Endothelial cell (in vitro differentiated cells): Measurements from ENCODE around the gene FAM53B. TPM values are rescaled to one million over a fixed set of nuclear protein-coding genes. Genes with fewer than 3 reads are reported as not detected.

Experiments
- DNase-seq: peaks from one replicate; pipeline ENCODE4 v3.0.0; 2021; ENCODE audit warnings: low spot score
- H3K27ac Mint-ChIP-seq: one replicate; pipeline ENCODE4 v1.8.0; 2021; ENCODE audit warnings: mixed read lengths, inconsistent platforms; ENCODE audit not compliant: unreplicated experiment
- H3K27me3 Mint-ChIP-seq: one replicate; pipeline ENCODE4 v1.8.0; 2021; ENCODE audit warnings: mild to moderate bottlenecking, moderate library complexity, mixed read lengths, inconsistent platforms; ENCODE audit not compliant: unreplicated experiment
- H3K36me3 Mint-ChIP-seq: one replicate; pipeline ENCODE4 v1.8.0; 2021; ENCODE audit warnings: mild to moderate bottlenecking, low read depth, mixed read lengths, inconsistent platforms; ENCODE audit not compliant: unreplicated experiment
- H3K4me1 Mint-ChIP-seq: one replicate; pipeline ENCODE4 v1.8.0; 2021; ENCODE audit warnings: mild to moderate bottlenecking, mixed read lengths, inconsistent platforms; ENCODE audit not compliant: unreplicated experiment
- H3K4me3 Mint-ChIP-seq: one replicate; pipeline ENCODE4 v1.8.0; 2021; ENCODE audit warnings: mild to moderate bottlenecking, mixed read lengths, inconsistent platforms; ENCODE audit not compliant: unreplicated experiment
- H3K9me3 Mint-ChIP-seq: one replicate; pipeline ENCODE4 v1.8.0; 2021; ENCODE audit warnings: mixed read lengths, inconsistent platforms; ENCODE audit not compliant: unreplicated experiment
- total RNA-seq: library from RNA; stranded (reverse); fragmentation: NEBNext Ultra II Directional; extraction: Animal tissue kit (Norgen Biotek cat#: 25700); gene quantifications from one replicate; pipeline ENCODE4 v1.2.1, GENCODE V29; 2021; ENCODE audit not compliant: unreplicated experiment
- TF ChIP-seq, protein P1 (sequence below): fragments of 200-600 bp; sonication (generic); IDR thresholded peaks from one replicate; pipeline ENCODE4 v1.5.0; 2021; ENCODE audit warnings: antibody characterized with exemption; ENCODE audit not compliant: unreplicated experiment

The FAM53B gene
- total RNA-seq, 1 donor from 2014 or later: 21.0 TPM

DNA sequence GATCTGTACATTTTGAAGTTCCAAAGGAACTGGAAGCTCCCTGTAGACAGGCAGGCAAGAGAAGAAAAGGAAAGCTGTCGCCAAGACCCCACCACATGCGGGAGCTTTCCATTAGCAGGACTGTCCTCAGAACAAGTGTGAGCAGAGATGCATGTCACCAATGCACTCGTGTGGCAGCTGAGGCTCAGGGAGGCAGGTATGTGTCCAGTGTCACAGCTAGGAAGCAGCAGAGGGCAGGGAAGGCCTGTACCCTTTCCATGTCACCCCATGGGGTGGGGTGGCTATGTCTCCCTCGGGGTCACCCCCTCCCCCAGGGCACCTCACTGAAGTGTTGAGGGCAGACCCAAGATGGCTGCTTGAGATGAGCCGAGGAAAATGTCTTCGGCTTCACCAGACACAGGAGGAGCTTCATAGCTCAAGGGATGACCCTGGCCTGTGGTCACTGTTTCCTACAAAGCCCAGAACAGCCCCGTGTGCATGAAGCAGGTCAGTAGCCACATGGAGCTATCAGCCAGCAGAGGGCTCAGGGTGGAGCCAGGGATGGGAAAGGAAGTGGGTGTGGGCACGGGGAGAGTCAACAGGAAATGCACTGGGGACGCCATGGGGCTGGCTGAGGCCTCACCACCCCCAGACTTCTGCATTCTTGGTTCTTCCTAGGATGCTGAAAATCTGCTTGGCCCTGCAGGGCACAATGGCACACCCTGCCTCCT is 96.6 kb downstream of the FAM53B start:
- peaks cover 42% of the 10 kb centered on the region for H3K4me1 Mint-ChIP-seq
- TF ChIP-seq, protein P1, sequence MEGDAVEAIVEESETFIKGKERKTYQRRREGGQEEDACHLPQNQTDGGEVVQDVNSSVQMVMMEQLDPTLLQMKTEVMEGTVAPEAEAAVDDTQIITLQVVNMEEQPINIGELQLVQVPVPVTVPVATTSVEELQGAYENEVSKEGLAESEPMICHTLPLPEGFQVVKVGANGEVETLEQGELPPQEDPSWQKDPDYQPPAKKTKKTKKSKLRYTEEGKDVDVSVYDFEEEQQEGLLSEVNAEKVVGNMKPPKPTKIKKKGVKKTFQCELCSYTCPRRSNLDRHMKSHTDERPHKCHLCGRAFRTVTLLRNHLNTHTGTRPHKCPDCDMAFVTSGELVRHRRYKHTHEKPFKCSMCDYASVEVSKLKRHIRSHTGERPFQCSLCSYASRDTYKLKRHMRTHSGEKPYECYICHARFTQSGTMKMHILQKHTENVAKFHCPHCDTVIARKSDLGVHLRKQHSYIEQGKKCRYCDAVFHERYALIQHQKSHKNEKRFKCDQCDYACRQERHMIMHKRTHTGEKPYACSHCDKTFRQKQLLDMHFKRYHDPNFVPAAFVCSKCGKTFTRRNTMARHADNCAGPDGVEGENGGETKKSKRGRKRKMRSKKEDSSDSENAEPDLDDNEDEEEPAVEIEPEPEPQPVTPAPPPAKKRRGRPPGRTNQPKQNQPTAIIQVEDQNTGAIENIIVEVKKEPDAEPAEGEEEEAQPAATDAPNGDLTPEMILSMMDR: no peak
- peaks cover 5% of the 10 kb centered on the region for H3K36me3 Mint-ChIP-seq
- H3K27me3 Mint-ChIP-seq: peaks cover 4% of the 10 kb centered on the region
- H3K4me3 Mint-ChIP-seq: no peak overlapping the region
- peak; percentile 27 for DNase-seq
- peak overlapping the region; percentile 75 for H3K27ac Mint-ChIP-seq
- no peaks in the 10 kb centered on the region for H3K9me3 Mint-ChIP-seq

DNA sequence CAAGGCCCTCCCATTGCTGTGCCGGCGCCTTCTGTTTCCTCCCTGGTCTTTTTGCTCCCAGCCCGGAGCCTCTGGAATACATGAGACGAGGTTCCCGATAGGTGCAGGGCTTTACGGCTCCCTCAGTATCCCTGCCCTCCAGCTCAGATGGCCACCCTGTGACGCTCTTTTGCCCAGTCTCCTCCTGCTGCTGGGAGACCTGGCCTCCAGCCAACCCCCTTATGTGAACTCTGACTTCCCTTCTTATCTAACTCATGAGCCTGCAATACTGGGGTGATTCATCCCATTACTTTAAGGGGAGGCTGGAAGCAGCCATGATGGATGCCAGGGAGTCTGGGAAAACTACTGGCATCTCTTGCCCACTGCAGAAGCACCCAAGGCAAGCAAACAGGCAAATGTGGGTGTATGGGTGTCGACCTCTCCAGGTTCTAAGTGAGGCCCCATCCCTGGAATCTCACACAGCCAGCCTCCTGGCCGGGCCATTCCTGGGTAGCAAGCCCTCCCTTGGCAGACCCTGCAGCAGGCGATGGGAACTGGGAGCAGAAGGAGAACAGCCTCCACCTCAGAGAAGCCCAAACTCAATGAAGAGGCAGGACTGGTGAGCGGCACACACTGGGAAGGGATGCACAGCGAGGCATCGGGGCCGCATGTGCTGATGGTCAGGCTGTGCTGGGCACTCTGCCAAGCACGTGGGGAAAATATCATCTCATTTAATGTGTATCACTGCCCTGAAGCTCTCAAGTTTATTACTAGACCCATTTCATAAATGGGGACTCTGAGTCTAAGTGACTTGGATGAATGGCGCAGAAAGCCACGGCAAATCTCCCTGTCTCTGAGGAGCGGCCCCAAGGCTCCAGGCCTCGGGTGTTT is 97.5 kb downstream of the FAM53B start:
- H3K4me1 Mint-ChIP-seq: peaks cover 43% of the 10 kb centered on the region
- no peak overlapping the region for H3K4me3 Mint-ChIP-seq
- TF ChIP-seq, protein P1: no peak
- H3K27me3 Mint-ChIP-seq: peaks cover 4% of the 10 kb centered on the region
- H3K9me3 Mint-ChIP-seq: no peaks in the 10 kb centered on the region
- DNase-seq: no peak
- H3K36me3 Mint-ChIP-seq: peaks cover 5% of the 10 kb centered on the region
- H3K27ac Mint-ChIP-seq: no peak overlapping the region

DNA sequence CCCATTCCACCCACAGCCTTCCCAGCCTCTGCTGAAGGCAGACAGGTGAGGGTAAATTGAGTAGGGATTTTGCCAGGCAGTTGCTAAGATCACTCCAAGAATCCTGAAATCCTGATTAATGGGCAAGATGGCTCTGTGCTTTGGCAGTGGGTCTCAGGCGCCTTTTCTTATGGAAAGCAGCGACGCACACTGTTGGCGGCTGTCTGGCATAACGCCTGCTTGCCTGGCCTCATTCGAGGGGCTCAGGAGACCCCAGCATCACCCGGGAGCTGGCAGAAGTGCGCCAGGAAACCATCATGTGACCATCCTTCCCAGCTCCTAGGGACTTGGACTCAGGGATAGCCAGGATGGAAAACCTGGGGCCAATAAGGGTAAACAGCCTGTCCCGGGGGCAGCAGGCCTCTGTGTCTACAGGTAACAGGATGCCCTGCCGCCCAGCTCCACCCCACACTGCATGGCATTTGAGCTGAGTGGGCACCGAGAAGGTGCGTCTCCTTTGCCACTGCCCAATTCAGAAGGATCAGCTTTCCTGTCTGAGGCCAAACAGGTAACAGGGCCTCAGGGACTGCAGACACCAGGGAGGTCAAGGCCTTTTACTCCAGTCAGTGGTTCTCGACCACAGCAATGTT is 98.6 kb downstream of the FAM53B start:
- peaks cover 8% of the 10 kb centered on the region for H3K36me3 Mint-ChIP-seq
- DNase-seq: no peak
- no peak overlapping the region for H3K27ac Mint-ChIP-seq
- peaks cover 48% of the 10 kb centered on the region for H3K4me1 Mint-ChIP-seq
- H3K4me3 Mint-ChIP-seq: no peak overlapping the region
- H3K27me3 Mint-ChIP-seq: peaks cover 2% of the 10 kb centered on the region
- no peaks in the 10 kb centered on the region for H3K9me3 Mint-ChIP-seq
- TF ChIP-seq, protein P1: no peak

DNA sequence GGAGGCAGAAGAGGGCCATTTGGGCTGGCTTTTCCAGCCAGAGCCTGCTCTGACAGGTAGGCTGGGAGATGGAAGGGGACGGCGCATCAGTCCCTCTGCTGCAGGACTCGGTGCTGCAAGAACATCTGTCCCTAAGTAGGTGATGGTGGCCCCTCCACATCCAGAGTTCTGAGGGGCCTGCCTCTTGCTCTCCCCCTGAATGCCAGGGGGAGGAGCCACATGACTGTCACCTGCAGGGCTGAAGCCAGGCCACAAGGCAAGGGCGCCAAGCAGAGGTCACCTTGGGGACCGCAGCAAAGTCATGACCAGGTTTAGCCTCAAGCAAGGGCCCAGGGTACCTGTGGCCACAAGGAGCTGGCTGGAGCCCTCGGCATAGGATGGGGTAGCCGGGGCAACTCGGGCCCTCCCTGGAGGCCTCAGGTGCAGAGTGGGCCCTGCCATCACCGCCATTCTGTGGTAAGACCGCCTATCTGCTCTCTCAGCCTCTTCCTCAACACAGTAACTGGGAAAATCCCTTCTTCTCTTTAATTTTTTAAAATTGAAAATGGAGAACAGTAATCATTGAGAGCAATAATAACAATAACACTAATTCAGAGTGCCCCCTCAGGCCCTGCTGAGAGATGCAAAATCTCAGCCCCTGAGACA is 99.3 kb downstream of the FAM53B start:
- Mint-ChIP-seq H3K36me3 (peaks cover 8% of the 10 kb centered on the region), H3K9me3 (no peaks in the 10 kb centered on the region), H3K27ac (no peak overlapping the region), H3K4me3 (no peak overlapping the region), H3K27me3 (no peaks in the 10 kb centered on the region), H3K4me1 (peaks cover 49% of the 10 kb centered on the region)
- no peak for DNase-seq
- TF ChIP-seq, protein P1: no peak
